GM21576 (cell line): ENCODE measurements around the gene VSTM4.

Source experiments
- ATAC-seq: cut with Tn5 transposase; IDR thresholded peaks from one replicate; pipeline ENCODE4 v1.9.1; 2021; ENCODE audit warnings: mild to moderate bottlenecking, moderate library complexity; ENCODE audit not compliant: unreplicated experiment

The VSTM4 gene

GRCh38 chr10:49143249-49143648 is 27.9 kb upstream of the VSTM4 start:
- ATAC-seq, result no peak

- no peak for ATAC-seq
Observed at GRCh38 chr10:49141541-49142332, 26.4 kb upstream of the VSTM4 start.

DNA sequence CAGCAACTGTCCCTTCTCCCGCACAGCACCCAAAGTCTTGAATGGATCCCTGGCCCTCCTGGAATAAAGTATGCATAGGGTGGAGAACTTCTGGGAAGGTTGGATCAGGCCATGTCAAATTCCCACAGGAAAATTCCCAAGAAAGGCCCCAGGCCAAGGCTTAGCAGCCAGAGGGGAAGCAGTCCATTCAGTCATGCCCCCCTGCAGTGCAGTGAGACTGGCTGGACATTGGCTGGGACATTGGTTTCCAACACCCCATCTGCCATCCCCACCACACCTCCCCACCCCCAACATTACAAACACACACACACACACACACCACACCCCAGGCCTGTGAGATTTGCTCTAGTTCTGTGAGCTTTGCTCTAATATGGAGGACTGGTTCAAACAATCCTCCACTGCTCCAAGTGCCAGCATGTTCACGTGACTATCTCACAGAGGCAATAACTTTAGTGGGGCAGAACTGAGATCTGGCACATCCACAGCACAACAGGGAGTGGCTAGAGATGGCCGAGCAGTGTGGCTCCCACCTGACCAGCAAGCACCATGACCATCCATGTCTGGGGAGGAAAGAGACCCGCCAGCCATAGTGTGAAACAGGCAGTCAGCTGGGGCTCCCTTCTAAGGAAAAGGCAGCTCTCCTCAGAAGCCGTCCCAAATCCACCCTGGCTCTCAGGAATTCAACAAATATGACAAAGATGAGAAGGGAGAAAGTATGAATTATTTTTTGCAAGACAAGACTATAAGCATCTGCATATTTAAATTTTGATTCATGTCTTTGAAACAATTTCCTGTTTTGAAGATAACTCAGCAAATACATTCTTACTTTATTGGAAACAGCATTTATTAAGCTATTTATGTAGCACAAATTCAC is 25.2 kb upstream of the VSTM4 start:
- no peak for ATAC-seq

GRCh38 chr10:49139846-49140195 is 24.5 kb upstream of the VSTM4 start:
- no peak for ATAC-seq

DNA sequence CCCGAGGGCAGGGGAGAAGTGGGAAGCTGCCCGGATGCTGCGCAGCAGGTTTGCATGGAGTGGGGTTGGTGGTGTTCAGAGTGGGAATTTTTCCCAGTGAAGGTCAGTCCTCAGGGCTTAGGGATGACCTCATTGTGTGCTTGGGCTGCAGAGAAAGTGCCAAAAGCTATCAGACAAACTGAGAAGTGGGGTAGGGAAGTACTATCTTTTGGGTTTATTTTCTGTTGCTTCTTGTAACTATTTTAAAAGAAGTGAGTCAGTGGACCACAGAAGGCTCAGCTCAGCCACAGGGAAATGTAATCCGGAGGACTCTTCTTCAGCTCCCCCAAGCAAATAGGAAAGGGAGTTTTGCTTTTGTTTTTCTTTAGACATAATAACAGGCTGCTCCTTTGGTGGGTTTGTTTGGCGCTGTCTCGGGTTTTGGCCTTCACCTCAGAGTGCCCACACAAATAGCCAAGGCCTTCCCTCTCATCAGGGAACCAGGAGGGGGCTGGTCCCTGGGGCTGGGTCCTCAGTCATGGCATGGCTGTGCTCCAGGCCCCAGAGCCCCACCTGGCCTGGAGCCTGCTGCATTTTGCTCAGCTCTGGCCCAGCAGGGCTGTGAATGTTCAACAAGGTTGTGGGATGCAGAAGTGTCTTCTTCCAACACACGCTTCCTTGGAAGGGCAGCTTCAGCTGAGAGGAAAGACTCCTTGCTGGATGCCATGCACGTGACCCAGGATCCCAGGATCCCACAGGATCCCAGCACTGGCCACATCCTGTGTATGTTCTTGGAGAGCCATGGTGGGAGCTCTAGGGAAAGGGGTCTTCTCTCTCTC is 23.9 kb upstream of the VSTM4 start:
- ATAC-seq, result no peak

DNA sequence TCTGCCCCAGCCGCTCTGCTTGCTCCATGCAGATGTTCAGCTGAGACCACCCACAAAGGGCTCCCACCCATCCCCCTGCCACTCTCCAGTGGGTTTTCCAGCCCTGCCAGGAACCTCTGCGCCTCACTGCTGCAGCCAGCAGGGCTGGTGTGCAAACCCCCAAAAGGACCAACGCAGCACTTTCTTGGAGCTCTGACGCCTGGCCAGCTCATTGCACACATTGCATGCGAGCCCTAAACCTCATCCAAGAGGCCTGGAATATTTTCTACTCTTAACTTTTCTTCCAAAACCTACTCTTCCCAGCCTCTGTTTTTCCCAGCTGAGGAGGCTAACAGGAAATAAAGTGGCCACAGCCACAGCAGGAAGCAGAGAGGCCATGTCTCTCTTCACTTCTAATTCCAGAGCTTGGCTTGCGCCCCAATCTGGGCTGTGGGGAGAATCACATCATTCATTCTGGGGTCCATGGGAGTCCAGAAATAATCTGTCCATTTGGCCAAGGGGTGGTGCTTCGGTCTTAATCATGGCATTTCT is 23.1 kb upstream of the VSTM4 start:
- ATAC-seq, result no peak

GRCh38 chr10:49136525-49136924 is 21.2 kb upstream of the VSTM4 start:
- ATAC-seq, result no peak

- ATAC-seq, result no peak
Observed at GRCh38 chr10:49135575-49136313, 20.4 kb upstream of the VSTM4 start.

GRCh38 chr10:49134327-49134726 is 19.0 kb upstream of the VSTM4 start:
- ATAC-seq, result no peak

DNA sequence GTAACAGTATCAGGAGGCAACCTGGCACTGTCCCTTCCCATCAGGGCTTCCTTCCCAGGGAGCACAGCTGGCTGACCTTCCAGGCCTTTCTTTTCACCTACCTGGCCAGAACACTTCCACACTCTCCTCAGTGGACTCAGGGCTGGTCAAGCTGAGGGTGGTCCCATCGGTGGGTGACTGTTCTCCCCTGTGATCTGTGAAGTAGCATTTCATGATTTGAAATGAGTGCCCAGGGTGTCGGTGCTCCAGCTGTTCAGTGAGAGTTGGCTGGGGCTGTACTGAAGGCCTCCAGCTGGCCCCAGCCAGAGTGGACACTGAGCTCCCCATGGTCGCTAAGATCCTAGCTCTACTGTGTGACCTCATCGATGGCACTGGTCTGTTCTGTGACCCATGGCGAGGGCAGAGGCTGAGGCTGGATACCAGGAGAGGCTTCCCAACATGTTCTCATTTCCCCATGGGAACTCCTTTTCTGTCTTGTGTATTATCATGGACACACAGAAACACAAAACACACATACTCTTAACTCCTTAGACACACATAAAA is 18.5 kb upstream of the VSTM4 start, which contains the start of gene FAM170B:
Gene FAM170B (minus strand): TSS at position 316 of the 543 bp plus-strand sequence. CDS start 103 bp downstream, at position 213.
- no peak for ATAC-seq

- no peak for ATAC-seq
Observed at GRCh38 chr10:49132362-49132737, 17.0 kb upstream of the VSTM4 start.

DNA sequence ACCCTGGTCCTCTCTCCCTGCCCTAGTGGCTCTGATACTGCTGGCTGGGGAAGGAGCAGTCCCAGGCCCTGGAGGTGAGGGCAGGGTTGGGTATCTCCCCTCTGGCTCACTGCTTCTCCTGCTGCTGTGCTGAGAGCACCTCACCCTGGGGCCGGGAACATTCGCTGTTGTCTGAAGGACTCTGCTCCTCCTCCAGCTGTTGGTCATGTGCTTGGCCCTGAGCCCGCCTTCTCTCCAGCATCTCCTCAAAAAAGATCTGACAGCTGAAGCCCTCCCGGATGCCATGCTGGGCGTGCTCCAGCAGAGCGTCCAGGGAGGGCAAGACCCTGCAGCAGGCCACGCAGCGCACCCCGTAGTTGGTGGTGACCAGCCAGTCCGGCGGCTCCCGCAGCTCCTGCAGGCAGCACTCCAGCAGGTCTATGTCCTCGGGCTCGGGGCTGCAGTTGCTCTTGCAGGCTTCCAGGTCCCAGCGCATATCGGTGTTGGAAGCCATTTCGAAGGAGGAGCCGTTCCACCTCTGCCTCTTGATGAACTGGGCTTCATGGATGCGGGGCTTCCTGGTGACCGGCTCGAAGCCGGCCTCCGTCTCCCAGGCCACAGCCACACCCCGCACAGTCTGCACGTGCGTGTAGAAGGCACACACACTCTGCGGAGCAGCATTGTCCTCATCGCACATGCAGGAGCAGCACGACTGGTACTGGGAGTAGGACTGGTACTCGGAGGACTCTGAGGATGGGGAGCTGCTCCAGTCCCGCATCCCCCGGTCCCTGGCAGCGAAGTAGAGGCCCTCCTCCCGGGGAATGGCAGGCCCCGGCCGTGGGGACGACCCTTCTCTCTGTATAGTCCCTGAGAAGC is 16.4 kb upstream of the VSTM4 start:
- ATAC-seq, result no peak

DNA sequence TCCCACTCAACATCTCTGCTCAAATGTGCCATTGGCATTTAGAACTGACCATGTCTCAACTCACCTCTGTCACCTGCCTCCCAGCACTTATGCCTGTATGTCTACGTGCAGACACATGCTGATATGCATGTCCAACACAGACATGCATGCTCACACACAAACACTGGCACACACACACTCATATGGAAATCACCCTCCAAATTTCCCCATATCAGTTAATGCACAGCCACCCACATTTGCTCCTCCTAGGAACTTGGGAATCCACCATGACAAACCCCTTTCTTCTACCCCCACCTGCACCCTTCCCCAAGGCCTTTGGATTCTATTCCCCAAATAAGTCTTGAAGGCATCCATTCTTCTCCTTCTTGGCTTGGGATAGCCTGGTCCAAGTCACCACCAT is 14.1 kb upstream of the VSTM4 start:
- no peak for ATAC-seq

DNA sequence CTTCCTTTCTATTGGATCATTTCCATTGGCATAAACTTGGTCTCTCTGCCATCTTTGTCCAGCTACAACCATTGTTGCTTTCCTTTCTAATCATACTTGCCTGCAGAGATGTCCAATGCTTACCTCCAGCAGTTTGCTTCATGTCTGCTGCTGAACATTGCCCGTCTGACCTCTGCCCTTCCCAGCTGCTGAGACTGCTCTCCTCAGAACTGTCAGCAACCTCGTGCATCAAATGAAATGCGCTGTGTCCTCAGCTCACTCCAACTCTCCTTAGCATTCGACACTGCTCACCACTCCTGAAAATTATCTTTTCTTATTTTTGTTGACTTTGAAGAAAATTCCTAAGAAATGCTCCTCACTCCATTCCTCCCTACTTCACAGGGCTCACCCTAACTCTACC is 13.5 kb upstream of the VSTM4 start:
- no peak for ATAC-seq

GRCh38 chr10:49123981-49124950 is 8.9 kb upstream of the VSTM4 start:
- ATAC-seq, result no peak

DNA sequence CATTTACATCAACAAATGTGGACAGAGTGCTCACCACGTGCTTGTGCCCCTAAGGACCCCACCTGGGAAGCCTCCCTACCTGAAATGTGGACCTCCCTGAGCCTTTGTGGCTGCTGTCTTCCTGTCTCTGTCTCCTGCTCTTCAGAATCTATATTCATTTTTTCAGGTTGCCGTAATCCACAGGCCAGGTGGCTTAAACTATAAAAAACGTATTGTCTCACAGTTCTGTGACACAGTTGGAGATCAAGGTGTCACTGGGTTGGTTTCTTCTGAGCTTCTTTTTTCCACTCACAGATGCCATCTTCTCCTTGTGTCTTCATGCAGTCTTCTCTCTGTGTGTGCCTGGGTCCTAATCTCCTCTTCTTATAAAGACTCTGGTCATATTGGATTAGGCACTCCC is 5.6 kb upstream of the VSTM4 start:
- no peak for ATAC-seq

DNA sequence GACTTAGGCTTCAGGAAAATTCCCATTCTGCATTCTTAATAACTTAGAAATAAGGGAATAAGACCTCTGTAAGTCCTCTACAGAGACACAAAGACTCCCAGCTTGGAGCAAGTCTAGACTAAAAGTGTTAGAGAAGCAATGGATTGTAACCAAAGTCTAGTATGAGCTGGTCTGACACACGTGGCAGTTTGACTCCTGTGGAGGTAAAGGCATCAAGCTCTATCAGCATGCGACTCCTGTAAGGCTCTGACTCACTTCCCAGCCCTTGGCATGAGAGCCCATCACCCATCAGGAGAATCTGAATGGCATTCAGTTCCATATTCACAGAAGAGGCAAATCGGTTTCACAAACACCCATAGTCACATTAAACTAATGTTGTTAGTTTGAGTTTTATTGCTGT is 4.4 kb upstream of the VSTM4 start:
- ATAC-seq, result no peak
